ENCODE data around the gene SESTD1. TPM values are rescaled to one million over a fixed set of nuclear protein-coding genes. Genes with fewer than 3 reads are reported as not detected.
"Not testable (repeated sequence)": the region's sequence is repeated elsewhere in the genome, so short reads cannot be mapped to it uniquely, and the experiment has no call there.

Gene SESTD1
- total RNA-seq, 2 donors from 2014 or later, result 51.3 to 75.4 TPM

DNA sequence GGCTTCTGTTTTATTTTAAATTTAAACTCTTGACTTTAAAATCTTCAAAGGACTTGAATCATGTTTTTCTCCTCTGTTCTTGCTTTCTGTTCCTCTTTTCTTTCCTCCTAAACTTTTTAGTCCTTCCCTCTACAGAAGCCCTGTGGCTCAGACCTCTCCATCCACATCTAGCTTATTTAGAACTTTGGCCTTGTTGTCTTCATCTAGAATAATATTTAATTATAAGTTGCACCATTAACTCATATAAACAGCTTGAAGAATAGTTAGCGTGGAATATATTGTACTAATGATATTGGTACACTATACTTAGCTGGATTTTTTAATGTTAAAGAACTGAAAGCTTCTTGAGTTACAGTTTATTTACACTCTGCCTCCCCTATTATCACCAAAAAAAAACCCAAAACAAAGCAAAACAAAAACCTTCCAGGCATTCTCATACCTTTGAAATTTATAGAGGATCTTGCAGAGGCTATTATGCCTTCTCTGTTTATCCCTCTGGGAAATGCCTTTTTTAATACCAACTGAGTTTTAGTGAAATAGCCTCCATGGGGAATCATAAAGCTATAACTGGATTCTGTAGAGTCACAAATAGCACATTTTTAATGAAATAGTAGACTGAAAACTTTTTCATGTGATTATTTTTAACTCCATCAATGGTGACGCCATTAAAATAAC is 205.5 kb downstream of the SESTD1 start:
- DNase-seq, result no peak
- H3K4me3 ChIP-seq (ENCODE audit: low read length), result peak overlapping the region; percentile 33
- peak overlapping the region; percentile 70 for H3K27ac Mint-ChIP-seq
- no peak overlapping the region for H3K4me3 Mint-ChIP-seq
- 86% methylated on average over 1 of the region's 2 CpGs; no CpG with 5 or more reads in 1 of the 2 experiments for WGBS, 2 experiments (ENCODE audit: insufficient coverage in 1 of 2, insufficient read length in 1 of 2)
- no peaks in the 10 kb centered on the region for H3K27me3 ChIP-seq (ENCODE audit: control insufficient read depth, insufficient read depth, low read length, poor library complexity, severe bottlenecking)
- peaks cover 43% of the 10 kb centered on the region for H3K4me1 Mint-ChIP-seq
- no peaks in the 10 kb centered on the region for H3K36me3 Mint-ChIP-seq (ENCODE audit: low read depth)
- H3K9me3 Mint-ChIP-seq, result peaks cover 5% of the 10 kb centered on the region
- peaks cover 15% of the 10 kb centered on the region for H3K4me1 ChIP-seq (ENCODE audit: control insufficient read depth, insufficient read depth, low read length)
- H3K36me3 ChIP-seq (ENCODE audit: control insufficient read depth, insufficient read depth, low read length), result no peaks in the 10 kb centered on the region
- H3K27ac ChIP-seq (ENCODE audit: low read depth, low read length), result no peak overlapping the region
- no peaks in the 10 kb centered on the region for H3K9me3 ChIP-seq (ENCODE audit: control insufficient read depth, low read length)
- TF ChIP-seq, protein P1, sequence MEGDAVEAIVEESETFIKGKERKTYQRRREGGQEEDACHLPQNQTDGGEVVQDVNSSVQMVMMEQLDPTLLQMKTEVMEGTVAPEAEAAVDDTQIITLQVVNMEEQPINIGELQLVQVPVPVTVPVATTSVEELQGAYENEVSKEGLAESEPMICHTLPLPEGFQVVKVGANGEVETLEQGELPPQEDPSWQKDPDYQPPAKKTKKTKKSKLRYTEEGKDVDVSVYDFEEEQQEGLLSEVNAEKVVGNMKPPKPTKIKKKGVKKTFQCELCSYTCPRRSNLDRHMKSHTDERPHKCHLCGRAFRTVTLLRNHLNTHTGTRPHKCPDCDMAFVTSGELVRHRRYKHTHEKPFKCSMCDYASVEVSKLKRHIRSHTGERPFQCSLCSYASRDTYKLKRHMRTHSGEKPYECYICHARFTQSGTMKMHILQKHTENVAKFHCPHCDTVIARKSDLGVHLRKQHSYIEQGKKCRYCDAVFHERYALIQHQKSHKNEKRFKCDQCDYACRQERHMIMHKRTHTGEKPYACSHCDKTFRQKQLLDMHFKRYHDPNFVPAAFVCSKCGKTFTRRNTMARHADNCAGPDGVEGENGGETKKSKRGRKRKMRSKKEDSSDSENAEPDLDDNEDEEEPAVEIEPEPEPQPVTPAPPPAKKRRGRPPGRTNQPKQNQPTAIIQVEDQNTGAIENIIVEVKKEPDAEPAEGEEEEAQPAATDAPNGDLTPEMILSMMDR (conservative IDR thresholded peaks at IDR 0.05), result no peak
- no peak overlapping the region for H3K9ac ChIP-seq (ENCODE audit: extremely low read depth, low read length, poor library complexity, severe bottlenecking)
- no peaks in the 10 kb centered on the region for H3K27me3 Mint-ChIP-seq (ENCODE audit: insufficient read depth)

DNA sequence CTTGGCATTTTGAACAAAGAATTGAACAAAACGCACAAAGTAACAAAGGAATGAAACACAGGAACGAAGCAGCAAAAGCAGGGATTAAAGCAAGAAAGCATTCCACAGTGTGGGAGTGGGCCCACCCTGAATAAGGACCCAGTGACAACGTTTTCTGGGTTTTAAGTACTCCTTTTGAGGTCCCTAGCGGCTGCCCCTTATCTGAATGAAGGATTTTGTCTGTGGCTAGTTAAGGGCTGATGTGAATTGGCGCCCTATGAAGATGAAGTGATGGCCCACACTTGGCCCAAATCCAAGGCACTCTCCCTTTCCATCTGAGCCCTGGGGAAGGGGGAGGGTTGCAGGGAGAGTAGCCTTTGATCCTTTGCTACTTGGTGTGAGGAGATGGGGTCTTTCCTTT is 206.9 kb downstream of the SESTD1 start:
- no peaks in the 10 kb centered on the region for H3K36me3 Mint-ChIP-seq (ENCODE audit: low read depth)
- Histone ChIP-seq H3K36me3 (ENCODE audit: control insufficient read depth, insufficient read depth, low read length) (no peaks in the 10 kb centered on the region), H3K9me3 (ENCODE audit: control insufficient read depth, low read length) (no peaks in the 10 kb centered on the region), H3K4me1 (ENCODE audit: control insufficient read depth, insufficient read depth, low read length) (peaks cover 15% of the 10 kb centered on the region), H3K27ac (ENCODE audit: low read depth, low read length) (peak overlapping the region; percentile 35), H3K27me3 (ENCODE audit: control insufficient read depth, insufficient read depth, low read length, poor library complexity, severe bottlenecking) (no peaks in the 10 kb centered on the region), H3K9ac (ENCODE audit: extremely low read depth, low read length, poor library complexity, severe bottlenecking) (peak overlapping the region; percentile 63), H3K4me3 (ENCODE audit: low read length) (peak overlapping the region; percentile 65)
- H3K27ac Mint-ChIP-seq, result peak overlapping the region; percentile 91
- H3K4me1 Mint-ChIP-seq, result peaks cover 43% of the 10 kb centered on the region
- H3K27me3 Mint-ChIP-seq (ENCODE audit: insufficient read depth), result no peaks in the 10 kb centered on the region
- WGBS, 2 experiments (ENCODE audit: insufficient coverage in 1 of 2, insufficient read length in 1 of 2), result 88% methylated on average over 4 to 5 of the region's 5 CpGs
- peaks cover 4% of the 10 kb centered on the region for H3K9me3 Mint-ChIP-seq
- TF ChIP-seq, protein P1 (conservative IDR thresholded peaks at IDR 0.05), result no peak
- no peak for DNase-seq
- H3K4me3 Mint-ChIP-seq, result no peak overlapping the region

GRCh38 chr2:179053568-179053967 is 211.1 kb downstream of the SESTD1 start:
- DNase-seq, result not testable (repeated sequence)

More at GRCh38 chr2:179053568-179053967, 211.1 kb downstream of the SESTD1 start:
- H3K27ac Mint-ChIP-seq; H3K4me3 Mint-ChIP-seq; H3K27me3 ChIP-seq (ENCODE audit: control insufficient read depth, insufficient read depth, low read length, poor library complexity, severe bottlenecking); H3K9me3 ChIP-seq (ENCODE audit: control insufficient read depth, low read length); H3K9me3 Mint-ChIP-seq; H3K27ac ChIP-seq (ENCODE audit: low read depth, low read length); H3K4me3 ChIP-seq (ENCODE audit: low read length); H3K27me3 Mint-ChIP-seq (ENCODE audit: insufficient read depth); H3K9ac ChIP-seq (ENCODE audit: extremely low read depth, low read length, poor library complexity, severe bottlenecking); H3K36me3 Mint-ChIP-seq (ENCODE audit: low read depth): not testable (repeated sequence)
- H3K4me1 Mint-ChIP-seq, result peaks cover 60% of the 10 kb centered on the region
- Histone ChIP-seq H3K36me3 (ENCODE audit: control insufficient read depth, insufficient read depth, low read length) (peaks cover 11% of the 10 kb centered on the region), H3K4me1 (ENCODE audit: control insufficient read depth, insufficient read depth, low read length) (peaks cover 12% of the 10 kb centered on the region)
- 88 to 95% methylated on average over 2 to 3 of the region's 3 CpGs for WGBS, 2 experiments (ENCODE audit: insufficient coverage in 1 of 2, insufficient read length in 1 of 2)

Other genes with a start within 250 kb of the SESTD1 start
- 100 to 1,000 TPM; 118 to 142 TPM for gene CCDC141, start 214.7 kb downstream of the SESTD1 start, total RNA-seq

Measured in endodermal cell (in vitro differentiated cells).